ENCODE data around the gene MT1F.

- no peak for TF ChIP-seq POLR2AphosphoS5 (IDR thresholded peaks at IDR 0.05; ENCODE audit: borderline replicate concordance, low read depth, low read length)
- no peak for TF ChIP-seq EZH2 (IDR thresholded peaks at IDR 0.05)
Observed at GRCh38 chr16:56623637-56624036, 34.1 kb upstream of the MT1F start.

Measured in SK-N-MC (cell line).